ENCODE results near the gene ATP2B2. TPM values are rescaled to one million over a fixed set of nuclear protein-coding genes. Genes with fewer than 3 reads are reported as not detected.

The ATP2B2 gene
- total RNA-seq, 1 experiment from 2014 or later, result 0.03 TPM

- DNase-seq (ENCODE audit: low read depth), result no peak
Measured at GRCh38 chr3:10530241-10530640, 24.9 kb upstream of the ATP2B2 start.

GRCh38 chr3:10529809-10530208, 24.4 kb upstream of the ATP2B2 start:
- no peak for DNase-seq (ENCODE audit: low read depth)

GRCh38 chr3:10528046-10528445, 22.7 kb upstream of the ATP2B2 start:
- DNase-seq (ENCODE audit: low read depth), result no peak

- no peak for DNase-seq (ENCODE audit: low read depth)
Measured at GRCh38 chr3:10527295-10528001, 22.1 kb upstream of the ATP2B2 start.

- no peak for DNase-seq (ENCODE audit: low read depth)
Measured at GRCh38 chr3:10526366-10526765, 21.0 kb upstream of the ATP2B2 start.

GRCh38 chr3:10524799-10525301, 19.5 kb upstream of the ATP2B2 start:
- DNase-seq (ENCODE audit: low read depth), result no peak

GRCh38 chr3:10524270-10524669, 18.9 kb upstream of the ATP2B2 start:
- DNase-seq (ENCODE audit: low read depth), result no peak

GRCh38 chr3:10523561-10523960, 18.2 kb upstream of the ATP2B2 start:
- DNase-seq (ENCODE audit: low read depth), result no peak

- DNase-seq (ENCODE audit: low read depth), result no peak
Measured at GRCh38 chr3:10522646-10523303, 17.4 kb upstream of the ATP2B2 start.

- no peak for DNase-seq (ENCODE audit: low read depth)
Measured at GRCh38 chr3:10521772-10522441, 16.5 kb upstream of the ATP2B2 start.

GRCh38 chr3:10520072-10520471, 14.7 kb upstream of the ATP2B2 start:
- no peak for DNase-seq (ENCODE audit: low read depth)

- DNase-seq (ENCODE audit: low read depth), result no peak
Measured at GRCh38 chr3:10519236-10519635, 13.8 kb upstream of the ATP2B2 start.

- peak; percentile 72 for DNase-seq (ENCODE audit: low read depth)
Measured at GRCh38 chr3:10518506-10519150, 13.2 kb upstream of the ATP2B2 start.

GRCh38 chr3:10517627-10518026, 12.2 kb upstream of the ATP2B2 start:
- no peak for DNase-seq (ENCODE audit: low read depth)

GRCh38 chr3:10516544-10517452, 11.4 kb upstream of the ATP2B2 start:
- DNase-seq (ENCODE audit: low read depth), result no peak

- DNase-seq (ENCODE audit: low read depth), result no peak
Measured at GRCh38 chr3:10515884-10516495, 10.6 kb upstream of the ATP2B2 start.

GRCh38 chr3:10515396-10515795, 10.0 kb upstream of the ATP2B2 start:
- DNase-seq (ENCODE audit: low read depth), result no peak

- no peak for DNase-seq (ENCODE audit: low read depth)
Measured at GRCh38 chr3:10514407-10515069, 9.2 kb upstream of the ATP2B2 start.

GRCh38 chr3:10513306-10513705, 7.9 kb upstream of the ATP2B2 start:
- no peak for DNase-seq (ENCODE audit: low read depth)

GRCh38 chr3:10512687-10513086, 7.3 kb upstream of the ATP2B2 start:
- no peak for DNase-seq (ENCODE audit: low read depth)
